ENCODE results near the gene BAG5.
A peak's percentile ranks its signal among the peaks of the same experiment; 100 is the strongest.

Gene BAG5

GRCh38 chr14:103568952-103569351 is 6.5 kb upstream of the BAG5 start:
- DNase-seq: peak in 1 of 51 donors; percentile 25

- DNase-seq: no peak
Observed at GRCh38 chr14:103563844-103564505, 1.5 kb upstream of the BAG5 start.

- DNase-seq: no peak
Observed at GRCh38 chr14:103563226-103563620, 766 bp upstream of the BAG5 start.

GRCh38 chr14:103562179-103562428 is 353 bp downstream of the BAG5 start:
- peak in 1 of 51 donors; percentile 59 for DNase-seq

- no peak for DNase-seq
Observed at GRCh38 chr14:103561381-103562178, 877 bp downstream of the BAG5 start.

GRCh38 chr14:103560691-103561090 is 1.8 kb downstream of the BAG5 start:
- no peak for DNase-seq

- DNase-seq: no peak
Observed at GRCh38 chr14:103559766-103560165, 2.7 kb downstream of the BAG5 start.

GRCh38 chr14:103558071-103558882 is 4.2 kb downstream of the BAG5 start:
- no peak for DNase-seq

GRCh38 chr14:103556946-103557758 is 5.3 kb downstream of the BAG5 start:
- DNase-seq: peak in 1 of 51 donors; percentile 10

GRCh38 chr14:103555559-103556337 is 6.7 kb downstream of the BAG5 start:
- DNase-seq: no peak

- DNase-seq: no peak
Observed at GRCh38 chr14:103552846-103553210, 9.6 kb downstream of the BAG5 start.

GRCh38 chr14:103552011-103552845 is 10.2 kb downstream of the BAG5 start:
- DNase-seq: no peak

GRCh38 chr14:103551338-103551762 is 11.1 kb downstream of the BAG5 start:
- DNase-seq: peak in 16 of 51 donors; percentile 38 to 61 (median 45)

- peak in 1 of 51 donors; percentile 61 for DNase-seq
Observed at GRCh38 chr14:103550451-103551337, 11.8 kb downstream of the BAG5 start.

GRCh38 chr14:103549361-103550311 is 12.8 kb downstream of the BAG5 start:
- peak in 42 of 51 donors; percentile 19 to 89 (median 73) for DNase-seq

- peak in 19 of 51 donors; percentile 27 to 82 (median 55) for DNase-seq
Observed at GRCh38 chr14:103548463-103549351, 13.8 kb downstream of the BAG5 start.
